Measurements from ENCODE around the gene APOL2.
"Not testable (repeated sequence)": the region's sequence is repeated elsewhere in the genome, so short reads cannot be mapped to it uniquely, and the experiment has no call there.

The APOL2 gene

GRCh38 chr22:36238373-36239149 lies 766 bp downstream of the APOL2 start:
- no peak for DNase-seq

GRCh38 chr22:36237462-36238372 lies 1.6 kb downstream of the APOL2 start:
- peak; percentile 58 for DNase-seq

GRCh38 chr22:36236388-36237319 lies 2.7 kb downstream of the APOL2 start:
- DNase-seq: no peak

- DNase-seq: no peak
These were observed 3.7 kb downstream of the APOL2 start for GRCh38 chr22:36235585-36235984.

- no peak for DNase-seq
These were observed 4.4 kb downstream of the APOL2 start for GRCh38 chr22:36234919-36235318.

- no peak for DNase-seq
These were observed 5.1 kb downstream of the APOL2 start for GRCh38 chr22:36234213-36234612.

- no peak for DNase-seq
These were observed 5.5 kb downstream of the APOL2 start for GRCh38 chr22:36233796-36234195.

- no peak for DNase-seq
These were observed 6.5 kb downstream of the APOL2 start for GRCh38 chr22:36232715-36233401.

- not testable (repeated sequence) for DNase-seq
These were observed 8.3 kb downstream of the APOL2 start for GRCh38 chr22:36231051-36231450.

GRCh38 chr22:36229649-36230048 lies 9.7 kb downstream of the APOL2 start:
- DNase-seq: not testable (repeated sequence)

- DNase-seq: no peak
These were observed 10.4 kb downstream of the APOL2 start for GRCh38 chr22:36228944-36229343.

- not testable (repeated sequence) for DNase-seq
These were observed 11.0 kb downstream of the APOL2 start for GRCh38 chr22:36228369-36228768.

GRCh38 chr22:36227806-36228205 lies 11.5 kb downstream of the APOL2 start:
- DNase-seq: no peak

- DNase-seq: peak; percentile 12
These were observed 11.9 kb downstream of the APOL2 start for GRCh38 chr22:36227396-36227795.

GRCh38 chr22:36226189-36226588 lies 13.1 kb downstream of the APOL2 start:
- DNase-seq: no peak

GRCh38 chr22:36225333-36225922 lies 13.9 kb downstream of the APOL2 start:
- DNase-seq: no peak

GRCh38 chr22:36224245-36224644 lies 15.1 kb downstream of the APOL2 start:
- DNase-seq: no peak

- DNase-seq: no peak
These were observed 15.8 kb downstream of the APOL2 start for GRCh38 chr22:36223504-36223903.

GRCh38 chr22:36222887-36223450 lies 16.4 kb downstream of the APOL2 start:
- no peak for DNase-seq

GRCh38 chr22:36221799-36222751 lies 17.3 kb downstream of the APOL2 start:
- peak; percentile 63 for DNase-seq

Data from activated CD4-positive, alpha-beta T cell treated with anti-CD3 and anti-CD28 coated beads, Interleukin-10, Interleukin-2, amounts not matched to agents 100 ng/mL and 50 ng/mL, durations not matched to agents 16 hours and 8 hours (primary cell).